IMR-90 (cell line): ENCODE measurements around the gene CA11. TPM values are rescaled to one million over a fixed set of nuclear protein-coding genes. Genes with fewer than 3 reads are reported as not detected.

ENCODE experiments used
- ATAC-seq: fragments of 200-7000 bp; cut with Tn5 transposase; 2 replicates; pipeline ENCODE4 v1.9.1; 2020; ENCODE audit warnings: low read depth, mild to moderate bottlenecking, moderate library complexity
- BruUV-seq: library from RNA; stranded (reverse); fragments of 400-500 nt; replicated peaks from 2 replicates; lab custom pipeline; 2021; lab: Mats Ljungman, UMichigan
- CTCF ChIA-PET: fragments of 300-600 bp; formaldehyde crosslinking; extraction: SDS; loops from one replicate; lab custom pipeline; 2021; ENCODE audit warnings: antibody characterized with exemption; lab: Yijun Ruan, JAX
- POLR2A ChIA-PET: fragments of 300-600 bp; sonication (Branson Sonifier 250); formaldehyde crosslinking; loops from one replicate; lab custom pipeline; 2022; ENCODE audit warnings: antibody characterized with exemption; ENCODE audit not compliant: unreplicated experiment; lab: Charles Lee
- DNase-seq: peaks from one replicate; pipeline ENCODE4 v3.0.0; 2013
- H2AFZ ChIP-seq: replicated peaks from 2 replicates; pipeline ENCODE3; 2013; ENCODE audit warnings: low read length, mild to moderate bottlenecking; ENCODE audit not compliant: poor library complexity
- H2AK5ac ChIP-seq: 2 replicates; pipeline ENCODE4 v1.6.1; 2013; ENCODE audit warnings: low read depth, low read length, inconsistent platforms
- H2AK9ac ChIP-seq: replicated peaks from 2 replicates; pipeline ENCODE3; 2013; ENCODE audit warnings: mild to moderate bottlenecking, low read depth, low read length, moderate library complexity; ENCODE audit not compliant: poor library complexity
- H2BK120ac ChIP-seq: 2 replicates; pipeline ENCODE4 v1.6.1; 2013; ENCODE audit warnings: low read depth, low read length, inconsistent platforms
- H2BK15ac ChIP-seq: 3 replicates; pipeline ENCODE4 v1.6.1; 2013; ENCODE audit warnings: low read depth, low read length, inconsistent platforms
- H2BK20ac ChIP-seq: 2 replicates; pipeline ENCODE4 v1.6.1; 2013; ENCODE audit warnings: low read depth, mild to moderate bottlenecking, inconsistent platforms, low read length, moderate library complexity
- H2BK5ac ChIP-seq: 2 replicates; pipeline ENCODE4 v1.6.1; 2013; ENCODE audit warnings: mild to moderate bottlenecking, low read depth, low read length, inconsistent platforms; ENCODE audit not compliant: poor library complexity, severe bottlenecking
- H3K14ac ChIP-seq: replicated peaks from 2 replicates; pipeline ENCODE4 v1.6.1; 2013; ENCODE audit warnings: low read depth, low read length, inconsistent platforms
- H3K18ac ChIP-seq: 2 replicates; pipeline ENCODE4 v1.6.1; 2013; ENCODE audit warnings: low read depth, low read length, control low read depth
- H3K23ac ChIP-seq: 2 replicates; pipeline ENCODE4 v1.6.1; 2013; ENCODE audit warnings: low read depth, low read length, inconsistent platforms
- H3K27ac ChIP-seq: 2 replicates; pipeline ENCODE4 v1.5.1; 2013; ENCODE audit warnings: mild to moderate bottlenecking, control low read depth, low read length; ENCODE audit not compliant: insufficient read depth
- H3K27me3 ChIP-seq: 2 replicates; pipeline ENCODE4 v1.6.1; 2013; ENCODE audit warnings: low read length; ENCODE audit not compliant: control insufficient read depth, insufficient read depth
- H3K36me3 ChIP-seq: 2 replicates; pipeline ENCODE4 v1.6.1; 2013; ENCODE audit warnings: low read length, mixed read lengths; ENCODE audit not compliant: control insufficient read depth, insufficient read depth
- H3K4ac ChIP-seq: 2 replicates; pipeline ENCODE4 v1.6.1; 2013; ENCODE audit warnings: low read depth, low read length, inconsistent platforms
- H3K4me1 ChIP-seq: 2 replicates; pipeline ENCODE4 v1.6.1; 2013; ENCODE audit warnings: low read length, mixed read lengths; ENCODE audit not compliant: control insufficient read depth, insufficient read depth
- H3K4me2 ChIP-seq: 2 replicates; pipeline ENCODE4 v1.6.1; 2013; ENCODE audit warnings: low read depth, mild to moderate bottlenecking, control low read depth, low read length, moderate library complexity
- H3K4me3 ChIP-seq: 2 replicates; pipeline ENCODE4 v1.5.1; 2013; ENCODE audit warnings: low read depth, mild to moderate bottlenecking, control low read depth, low read length, moderate library complexity; ENCODE audit not compliant: insufficient read depth
- H3K56ac ChIP-seq: 2 replicates; pipeline ENCODE4 v1.6.1; 2013; ENCODE audit warnings: low read length, inconsistent platforms; ENCODE audit not compliant: insufficient read depth; ENCODE audit errors: extremely low read depth
- H3K79me1 ChIP-seq, 2 experiments: 2 replicates each; pipeline ENCODE4 v1.6.1; 2013; ENCODE audit warnings: low read length in 2 of 2, inconsistent platforms in 1 of 2, low read depth in 1 of 2
- H3K9ac ChIP-seq: 2 replicates; pipeline ENCODE4 v1.6.1; 2013; ENCODE audit warnings: low read depth, low read length, control low read depth
- H3K9me1 ChIP-seq: 2 replicates; pipeline ENCODE4 v1.6.1; 2013; ENCODE audit warnings: low read length, inconsistent platforms; ENCODE audit not compliant: insufficient read depth
- H3K9me3 ChIP-seq: 2 replicates; pipeline ENCODE4 v1.6.1; 2013; ENCODE audit warnings: low read length; ENCODE audit not compliant: control insufficient read depth, insufficient read depth
- H4K20me1 ChIP-seq: 2 replicates; pipeline ENCODE4 v1.6.1; 2013; ENCODE audit warnings: low read length, inconsistent platforms; ENCODE audit not compliant: insufficient read depth
- H4K5ac ChIP-seq: 2 replicates; pipeline ENCODE4 v1.6.1; 2013; ENCODE audit warnings: mild to moderate bottlenecking, low read depth, low read length, control low read depth
- H4K8ac ChIP-seq, 2 experiments: 2 replicates each; pipeline ENCODE4 v1.6.1; 2013; ENCODE audit warnings: low read depth in 2 of 2, low read length in 2 of 2, control low read depth in 1 of 2, inconsistent platforms in 1 of 2
- H4K91ac ChIP-seq: 2 replicates; pipeline ENCODE4 v1.6.1; 2013; ENCODE audit warnings: low read depth, low read length, inconsistent platforms; ENCODE audit not compliant: insufficient read depth
- BHLHE40 ChIP-seq: fragments of 150-350 bp; IDR thresholded peaks from 2 replicates; pipeline ENCODE4 v1.6.1; 2016; ENCODE audit warnings: mild to moderate bottlenecking, low read depth, low read length
- CEBPB ChIP-seq: IDR thresholded peaks from 2 replicates; pipeline ENCODE4 v1.6.1; 2012; ENCODE audit warnings: low read depth, low read length, improper control_type of control experiment
- CHD1 ChIP-seq: IDR thresholded peaks from 2 replicates; pipeline ENCODE4 v1.6.1; 2012; ENCODE audit warnings: low read depth, low read length, improper control_type of control experiment
- FOS ChIP-seq: fragments of 150-350 bp; IDR thresholded peaks from 2 replicates; pipeline ENCODE4 v1.6.1; 2016; ENCODE audit warnings: low read depth, low read length
- MAFK ChIP-seq: IDR thresholded peaks from 2 replicates; pipeline ENCODE4 v1.6.1; 2012; ENCODE audit warnings: low read depth, low read length, improper control_type of control experiment
- MAZ ChIP-seq: IDR thresholded peaks from 2 replicates; pipeline ENCODE4 v1.6.1; 2012; ENCODE audit warnings: low read depth, mild to moderate bottlenecking, low read length, improper control_type of control experiment, moderate library complexity, borderline replicate concordance
- MXI1 ChIP-seq: IDR thresholded peaks from 2 replicates; pipeline ENCODE4 v1.6.1; 2012; ENCODE audit warnings: low read depth, mild to moderate bottlenecking, low read length, moderate library complexity, borderline replicate concordance
- NFE2L2 ChIP-seq: fragments of 150-350 bp; IDR thresholded peaks from 2 replicates; pipeline ENCODE4 v1.6.1; 2016; ENCODE audit warnings: low read depth, mild to moderate bottlenecking, low read length
- POLR2A ChIP-seq: IDR thresholded peaks from 2 replicates; pipeline ENCODE4 v1.6.1; 2012; ENCODE audit warnings: mild to moderate bottlenecking, low read depth, low read length
- RAD21 ChIP-seq: IDR thresholded peaks from 2 replicates; pipeline ENCODE4 v1.6.1; 2012; ENCODE audit warnings: low read length, improper control_type of control experiment
- RCOR1 ChIP-seq: IDR thresholded peaks from 2 replicates; pipeline ENCODE4 v1.6.1; 2012; ENCODE audit warnings: mild to moderate bottlenecking, low read length, improper control_type of control experiment; ENCODE audit not compliant: insufficient replicate concordance
- RFX5 ChIP-seq: IDR thresholded peaks from 2 replicates; pipeline ENCODE4 v1.8.0; 2012; ENCODE audit warnings: low read depth, mild to moderate bottlenecking, low read length, moderate library complexity
- SMC3 ChIP-seq: fragments of 150-350 bp; IDR thresholded peaks from 2 replicates; pipeline ENCODE4 v1.6.1; 2016; ENCODE audit warnings: low read depth, mild to moderate bottlenecking, antibody characterized with exemption, low read length, moderate library complexity
- USF2 ChIP-seq: fragments of 150-350 bp; IDR thresholded peaks from 2 replicates; pipeline ENCODE4 v1.6.1; 2017; ENCODE audit warnings: mild to moderate bottlenecking, antibody characterized with exemption, low read length, low read depth
- WGBS, 2 experiments: methylation state at CpG; one replicate each; pipeline versions ENCODE4 v1.1.5 to v1.1.7; 2013; ENCODE audit warnings: missing lambda C conversion rate in 2 of 2; ENCODE audit not compliant: insufficient read length in 1 of 2; ENCODE audit errors: extremely low coverage in 2 of 2; 5-methylcytosine and 5-hydroxymethylcytosine counted together
- dilution Hi-C: fragments of 300-500 bp; cut with HindIII; formaldehyde crosslinking; loops from one replicate; pipeline ENCODE4 v1.14.3; 2018; ENCODE audit warnings: low sequenced_read_pairs; ENCODE audit not compliant: unreplicated experiment
- in situ Hi-C: fragments of 300-500 bp; cut with MboI; formaldehyde crosslinking; loops from 3 replicates; pipeline ENCODE4 v1.14.3; 2019; ENCODE audit warnings: low sequenced_read_pairs, inconsistent platforms, mixed read lengths
- intact Hi-C: fragments of 100-400 bp; cut with micrococcal nuclease; formaldehyde crosslinking; loops from 2 replicates; pipeline ENCODE4 v1.10.0; 2022
- polyA plus RNA-seq, 3 experiments: library from polyadenylated mRNA; depleted of rRNA; stranded (reverse); fragments of >200 nt; gene quantifications; 2 replicates each; pipeline ENCODE4 v1.2.3, GENCODE V29; 2012; ENCODE audit warnings: low replicate concordance in 1 of 3
- total RNA-seq: library from RNA; depleted of rRNA; stranded (reverse); fragments of >200 nt; gene quantifications from 2 replicates; pipeline ENCODE4 v1.2.3, GENCODE V29; 2012
- TF ChIP-seq, protein P1 (sequence below): conservative IDR thresholded peaks from 2 replicates; pipeline ENCODE4 v1.5.1; 2012; ENCODE audit warnings: mild to moderate bottlenecking, low read depth, low read length, improper control_type of control experiment
- TF ChIP-seq, protein P2 (sequence below): fragments of 150-350 bp; IDR thresholded peaks from 2 replicates; pipeline ENCODE4 v1.6.1; 2016; ENCODE audit warnings: low read depth, mild to moderate bottlenecking, low read length, moderate library complexity, borderline replicate concordance

The CA11 gene
- total and polyA plus RNA-seq, 2 of the 4 experiments (the other 2 are of a cell fraction), result 1.3 to 2.9 TPM

- H3K9ac ChIP-seq, result no peak overlapping the region
- no CpG with 5 or more reads among the region's 2 CpGs for WGBS, 2 experiments
- H2AK9ac ChIP-seq, result no peak overlapping the region
- H4K8ac ChIP-seq, result no peak overlapping the region
- dilution Hi-C loops (no loop called here), in situ Hi-C loops (loop anchor here (10.0 kb wide), 2 partner anchors 187 to 317 kb away; partner anchors contain the start of genes FTL and HSD17B14), intact Hi-C loops (loop anchor here (5.0 to 10.0 kb wide), 2 partner anchors 194 to 317 kb away; partner anchors contain the start of gene FTL)
- H2BK5ac ChIP-seq, result no peak overlapping the region
- no peak overlapping the region for H3K4me2 ChIP-seq
- H3K9me1 ChIP-seq, result no peaks in the 10 kb centered on the region; the same call in 1 of the 2 replicates
- H4K91ac ChIP-seq, result no peak overlapping the region
- no peak overlapping the region for H3K14ac ChIP-seq
- H3K27ac ChIP-seq, result no peak overlapping the region
- CTCF ChIA-PET, result no interaction called here
- H2BK15ac ChIP-seq, result no peak overlapping the region
- no peak overlapping the region for H3K18ac ChIP-seq
- DNase-seq (no peak), ATAC-seq (no peak)
- no peak overlapping the region for H2BK120ac ChIP-seq
- no peak overlapping the region for H3K56ac ChIP-seq
- H4K5ac ChIP-seq, result no peak overlapping the region
- peaks cover 3% of the 10 kb centered on the region; the same call in 1 of the 2 replicates for H3K9me3 ChIP-seq
- no peak overlapping the region for H2AFZ ChIP-seq
- POLR2A ChIA-PET, result no interaction called here
- no peak overlapping the region for H3K23ac ChIP-seq
- BruUV-seq, result no TSS peak
- H3K4me3 ChIP-seq, result no peak overlapping the region
- H2AK5ac ChIP-seq, result no peak overlapping the region
- no peaks in the 10 kb centered on the region for H3K36me3 ChIP-seq
- no peak overlapping the region for H3K4ac ChIP-seq
- peaks cover 5% of the 10 kb centered on the region for H3K4me1 ChIP-seq
- H4K20me1 ChIP-seq, result no peaks in the 10 kb centered on the region
- no peak overlapping the region for H2BK20ac ChIP-seq
- no peak for TF ChIP-seq MAZ
- TF ChIP-seq NFE2L2, result no peak
- TF ChIP-seq, protein P1, sequence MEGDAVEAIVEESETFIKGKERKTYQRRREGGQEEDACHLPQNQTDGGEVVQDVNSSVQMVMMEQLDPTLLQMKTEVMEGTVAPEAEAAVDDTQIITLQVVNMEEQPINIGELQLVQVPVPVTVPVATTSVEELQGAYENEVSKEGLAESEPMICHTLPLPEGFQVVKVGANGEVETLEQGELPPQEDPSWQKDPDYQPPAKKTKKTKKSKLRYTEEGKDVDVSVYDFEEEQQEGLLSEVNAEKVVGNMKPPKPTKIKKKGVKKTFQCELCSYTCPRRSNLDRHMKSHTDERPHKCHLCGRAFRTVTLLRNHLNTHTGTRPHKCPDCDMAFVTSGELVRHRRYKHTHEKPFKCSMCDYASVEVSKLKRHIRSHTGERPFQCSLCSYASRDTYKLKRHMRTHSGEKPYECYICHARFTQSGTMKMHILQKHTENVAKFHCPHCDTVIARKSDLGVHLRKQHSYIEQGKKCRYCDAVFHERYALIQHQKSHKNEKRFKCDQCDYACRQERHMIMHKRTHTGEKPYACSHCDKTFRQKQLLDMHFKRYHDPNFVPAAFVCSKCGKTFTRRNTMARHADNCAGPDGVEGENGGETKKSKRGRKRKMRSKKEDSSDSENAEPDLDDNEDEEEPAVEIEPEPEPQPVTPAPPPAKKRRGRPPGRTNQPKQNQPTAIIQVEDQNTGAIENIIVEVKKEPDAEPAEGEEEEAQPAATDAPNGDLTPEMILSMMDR, result no peak
- no peak for TF ChIP-seq USF2
- TF ChIP-seq CHD1, result no peak
- TF ChIP-seq, protein P2, sequence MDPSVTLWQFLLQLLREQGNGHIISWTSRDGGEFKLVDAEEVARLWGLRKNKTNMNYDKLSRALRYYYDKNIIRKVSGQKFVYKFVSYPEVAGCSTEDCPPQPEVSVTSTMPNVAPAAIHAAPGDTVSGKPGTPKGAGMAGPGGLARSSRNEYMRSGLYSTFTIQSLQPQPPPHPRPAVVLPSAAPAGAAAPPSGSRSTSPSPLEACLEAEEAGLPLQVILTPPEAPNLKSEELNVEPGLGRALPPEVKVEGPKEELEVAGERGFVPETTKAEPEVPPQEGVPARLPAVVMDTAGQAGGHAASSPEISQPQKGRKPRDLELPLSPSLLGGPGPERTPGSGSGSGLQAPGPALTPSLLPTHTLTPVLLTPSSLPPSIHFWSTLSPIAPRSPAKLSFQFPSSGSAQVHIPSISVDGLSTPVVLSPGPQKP, result no peak
- no peak for TF ChIP-seq RCOR1
- TF ChIP-seq CEBPB, result no peak
- TF ChIP-seq RFX5, result no peak
- no peak for TF ChIP-seq SMC3
- TF ChIP-seq MXI1, result no peak
- TF ChIP-seq RAD21, result no peak
- TF ChIP-seq BHLHE40, result no peak
- TF ChIP-seq POLR2A, result no peak
- no peak for TF ChIP-seq FOS
- no peak for TF ChIP-seq MAFK
- H3K79me1 ChIP-seq, result no peaks in the 10 kb centered on the region
- peaks cover 4% of the 10 kb centered on the region; the same call in 1 of the 2 replicates for H3K27me3 ChIP-seq
Observed at GRCh38 chr19:48648134-48648533, 2.1 kb upstream of the CA11 start.
